K562 (cell line): ENCODE data around the gene APOM. TPM values are rescaled to one million over a fixed set of nuclear protein-coding genes. Genes with fewer than 3 reads are reported as not detected.

Source experiments
- ATAC-seq: fragments of 200-7000 bp; cut with Tn5 transposase; 3 replicates; pipeline ENCODE4 v1.9.1; 2020; ENCODE audit warnings: moderate library complexity
- BruUV-seq: library from RNA; stranded (reverse); fragments of 400-500 nt; replicated peaks from 2 replicates; lab custom pipeline; 2021; lab: Mats Ljungman, UMichigan
- CTCF ChIA-PET: fragments of 300-600 bp; formaldehyde crosslinking; extraction: SDS; loops from one replicate; lab custom pipeline; 2021; ENCODE audit warnings: low intra/inter-chr PET ratio; lab: Yijun Ruan, JAX
- POLR2A ChIA-PET: fragments of 300-600, 350-650 bp; sonication (Branson Sonifier 250); formaldehyde crosslinking; extraction: SDS; loops from one replicate; lab custom pipeline; 2021; ENCODE audit warnings: antibody characterized with exemption, inconsistent platforms; lab: Yijun Ruan, JAX
- DNase-seq, 4 experiments: peaks; one replicate each; pipeline versions ENCODE4 v3.0.0 to v3.0.0-alpha.2; 2011 to 2018; ENCODE audit warnings: low spot score in 3 of 4, mixed read lengths in 3 of 4; ENCODE audit errors: extremely low read depth in 1 of 4
- FAIRE-seq: peaks from 2 replicates; lab custom pipeline; 2011; peaks lifted over from hg19 to GRCh38; lab: Jason Lieb, UNC
- H2AFZ ChIP-seq: 2 replicates; pipeline ENCODE4 v1.6.0; 2011; ENCODE audit warnings: low read depth, low read length, control low read depth, inconsistent platforms
- H3K27ac ChIP-seq: fragments of 200-600 bp; 3 replicates; pipeline ENCODE4 v1.8.0; 2011; ENCODE audit warnings: low read depth, mild to moderate bottlenecking, control low read depth, inconsistent platforms, low read length, moderate library complexity, mixed read lengths; ENCODE audit errors: extremely low read depth
- H3K27me3 ChIP-seq, 2 experiments: fragments of 300-600 bp in 1 of 2; 2 replicates in 1 of 2; 3 replicates in 1 of 2; pipeline versions ENCODE4 v1.6.0 to v1.8.0; 2011; ENCODE audit warnings: inconsistent platforms in 2 of 2, low read length in 2 of 2, mild to moderate bottlenecking in 1 of 2, mixed read lengths in 1 of 2, moderate library complexity in 1 of 2; ENCODE audit not compliant: control insufficient read depth in 2 of 2, insufficient read depth in 2 of 2
- H3K36me3 ChIP-seq: fragments of 300-600 bp; 3 replicates; pipeline ENCODE4 v1.8.0; 2011; ENCODE audit warnings: mild to moderate bottlenecking, low read length, inconsistent platforms; ENCODE audit not compliant: control insufficient read depth, insufficient read depth
- H3K4me1 ChIP-seq, 2 experiments: fragments of 200-600 bp in 1 of 2; replicated peaks in 1 of 2; 2 replicates in 1 of 2; 3 replicates in 1 of 2; pipeline versions ENCODE4 v1.5.1 to v1.8.0; 2011; ENCODE audit warnings: inconsistent platforms in 2 of 2, low read length in 2 of 2, mild to moderate bottlenecking in 1 of 2, mixed read lengths in 1 of 2, moderate library complexity in 1 of 2; ENCODE audit not compliant: control insufficient read depth in 2 of 2, insufficient read depth in 2 of 2
- H3K4me2 ChIP-seq: 2 replicates; pipeline ENCODE4 v1.6.1; 2011; ENCODE audit warnings: low read length, control low read depth, inconsistent platforms, mixed read lengths; ENCODE audit not compliant: insufficient read depth
- H3K4me3 ChIP-seq: fragments of 200-600 bp; sonication (generic), shearing (Covaris generic); 2 replicates; pipeline ENCODE4 v1.5.1; 2016; ENCODE audit warnings: control low read depth, inconsistent platforms
- H3K79me2 ChIP-seq: fragments of 200-600 bp; 3 replicates; pipeline ENCODE4 v1.8.0; 2011; ENCODE audit warnings: low read length, inconsistent platforms; ENCODE audit not compliant: control insufficient read depth, insufficient read depth
- H3K9ac ChIP-seq, 2 experiments: 2 replicates each; pipeline versions ENCODE4 v1.6.0 to v1.6.1; 2011; ENCODE audit warnings: low read depth in 2 of 2, low read length in 2 of 2, control low read depth in 1 of 2, inconsistent platforms in 1 of 2, mild to moderate bottlenecking in 1 of 2, mixed read lengths in 1 of 2; ENCODE audit not compliant: insufficient read depth in 1 of 2
- H3K9me1 ChIP-seq: one replicate; pipeline ENCODE4 v1.6.0; 2011; ENCODE audit warnings: inconsistent platforms, mild to moderate bottlenecking, low read length, moderate library complexity; ENCODE audit not compliant: control insufficient read depth, insufficient read depth
- H3K9me3 ChIP-seq: replicated peaks from 2 replicates; pipeline ENCODE4 v1.5.1; 2011; ENCODE audit warnings: low read depth, low read length, inconsistent platforms; ENCODE audit not compliant: control insufficient read depth, insufficient read depth
- H4K20me1 ChIP-seq: replicated peaks from 2 replicates; pipeline ENCODE4 v1.6.1; 2011; ENCODE audit warnings: low read length, inconsistent platforms, mixed read lengths; ENCODE audit not compliant: control insufficient read depth, insufficient read depth
- FOXM1 ChIP-seq, 2 experiments: fragments of 450-650 bp in 1 of 2; sonication (generic) in 1 of 2; formaldehyde crosslinking in 1 of 2; IDR thresholded peaks; 2 replicates each; pipeline versions ENCODE4 v1.6.1 to v1.9.0; 2017 to 2022; ENCODE audit warnings: low read depth in 2 of 2, mild to moderate bottlenecking in 2 of 2, missing genetic modification reagents in 1 of 2, moderate library complexity in 1 of 2
- FOXP1 ChIP-seq: sonication (generic); formaldehyde crosslinking; IDR thresholded peaks from 2 replicates; pipeline ENCODE4 v1.8.0; 2022; ENCODE audit warnings: mild to moderate bottlenecking, missing genetic modification reagents
- NR4A1 ChIP-seq, 2 experiments: fragments of 250-450 bp in 1 of 2; fragments of 450-650 bp in 1 of 2; sonication (Bioruptor Pico) in 1 of 2; IDR thresholded peaks; 2 replicates each; pipeline versions ENCODE4 v1.4.0 to v1.6.1; 2016 to 2020; ENCODE audit warnings: mild to moderate bottlenecking in 2 of 2, missing compliant biosample characterization in 1 of 2, missing genetic modification characterization in 1 of 2, moderate library complexity in 1 of 2
- PPARD ChIP-seq: fragments of 250-450 bp; sonication (Bioruptor Pico); IDR thresholded peaks from 2 replicates; pipeline ENCODE4 v1.8.0; 2022; ENCODE audit warnings: inconsistent platforms, mild to moderate bottlenecking, moderate library complexity
- PRMT5 ChIP-seq: sonication (generic); formaldehyde crosslinking; IDR thresholded peaks from 2 replicates; pipeline ENCODE4 v1.5.0; 2020; ENCODE audit warnings: missing genetic modification reagents
- SMARCA5 ChIP-seq: fragments of 450-650 bp; IDR thresholded peaks from 2 replicates; pipeline ENCODE4 v1.6.1; 2016
- WHSC1 ChIP-seq: IDR thresholded peaks from one replicate; pipeline ENCODE4 v1.6.1; 2012; ENCODE audit warnings: low read length, control low read depth, inconsistent platforms
- ZKSCAN3 ChIP-seq: fragments of 250-450 bp; sonication (Bioruptor Pico); IDR thresholded peaks from 2 replicates; pipeline ENCODE4 v1.4.0; 2020
- ZNF121 ChIP-seq: sonication (generic); formaldehyde crosslinking; conservative IDR thresholded peaks from 2 replicates; pipeline ENCODE4 v1.8.0; 2022; ENCODE audit warnings: missing genetic modification reagents
- WGBS: fragments of 100-300 bp; shearing (Covaris generic); methylation state at CpG from one replicate; pipeline ENCODE4 v1.1.6; 2016; ENCODE audit warnings: low coverage, mixed read lengths; ENCODE audit not compliant: insufficient coverage; ENCODE audit errors: missing lambda C conversion rate; 5-methylcytosine and 5-hydroxymethylcytosine counted together
- in situ Hi-C: fragments of 300-500 bp; cut with MboI; formaldehyde crosslinking; loops from 4 replicates; pipeline ENCODE4 v1.15.0; 2018; ENCODE audit warnings: inconsistent platforms, mixed read lengths
- intact Hi-C: fragments of 100-400 bp; cut with micrococcal nuclease; formaldehyde crosslinking; loops from 2 replicates; pipeline ENCODE4 v1.14.2; 2022
- polyA plus RNA-seq, 8 experiments: library from polyadenylated mRNA; depleted of rRNA in 4 of 8; stranded (reverse) in 5 of 8; unstranded in 3 of 8; fragments of >200 nt; fragmentation: Nextera tagmentation in 2 of 8; fragmentation: Illumina TruSeq in 1 of 8; extraction: Ambion mirVana in 2 of 8; extraction: Trizol in 1 of 8; gene quantifications; 2 replicates each; pipeline versions ENCODE4 v1.2.1 to v1.2.3, GENCODE V29; 2011 to 2014; ENCODE audit warnings: inconsistent platforms in 1 of 8, missing spikeins in 1 of 8
- total RNA-seq, 7 experiments: library from RNA; depleted of rRNA in 6 of 7; stranded (reverse); fragments of >200 nt in 6 of 7; fragmentation: Illumina TruSeq in 2 of 7; extraction: Trizol in 2 of 7; gene quantifications; 2 replicates each; pipeline versions ENCODE4 v1.2.1 to v1.2.3, GENCODE V29; 2011 to 2021; ENCODE audit warnings: low replicate concordance in 1 of 7
- TF ChIP-seq, protein P1 (sequence below): sonication (generic); formaldehyde crosslinking; IDR thresholded peaks from 2 replicates; pipeline ENCODE4 v1.8.0; 2022; ENCODE audit warnings: mild to moderate bottlenecking, missing genetic modification reagents
- TF ChIP-seq, protein P2 (sequence below): sonication (generic); formaldehyde crosslinking; IDR thresholded peaks from 2 replicates; pipeline ENCODE4 v1.8.0; 2023; ENCODE audit warnings: mild to moderate bottlenecking, missing genetic modification reagents

The APOM gene
- total and polyA plus RNA-seq, 9 of the 15 experiments (the other 6 are each of a cell fraction or from before 2014, with no cell fraction given) = 5.7 to 24.3 (median 10.4) TPM

DNA sequence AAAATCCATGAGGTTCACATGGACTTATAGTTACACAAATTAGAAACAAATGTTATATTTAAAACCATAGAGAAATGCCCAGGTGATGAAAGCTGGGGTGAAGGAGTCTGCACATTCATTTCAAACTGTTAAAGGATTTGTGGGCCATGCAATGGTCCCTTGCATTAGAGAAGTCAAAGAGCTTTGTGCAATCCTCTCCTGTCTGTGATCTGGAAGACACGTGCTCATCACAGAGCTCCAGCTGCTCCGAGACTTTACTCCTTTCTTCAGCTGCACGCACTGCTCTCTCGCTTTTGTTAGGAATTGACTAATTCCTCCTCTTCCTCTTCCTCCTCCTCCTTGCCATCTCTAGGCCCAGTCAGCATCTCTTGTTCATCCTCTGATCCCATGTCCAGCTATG lies 44.7 kb upstream of the APOM start (continued):
- TF ChIP-seq FOXP1 (CRISPR knock-in tag) = no peak
- no peak for TF ChIP-seq PRMT5 (CRISPR knock-in tag)
- TF ChIP-seq NR4A1 (CRISPR knock-in tag; IDR thresholded peaks at IDR 0.05) = no peak
- no peak for TF ChIP-seq NR4A1 (tag; IDR thresholded peaks at IDR 0.05)
- TF ChIP-seq WHSC1 = no peak
- TF ChIP-seq PPARD (CRISPR knock-in tag) = no peak
- TF ChIP-seq ZNF121 (CRISPR knock-in tag) = no peak
- TF ChIP-seq FOXM1 (IDR thresholded peaks at IDR 0.05; ENCODE audit: low read depth) = no peak
- TF ChIP-seq FOXM1 (CRISPR knock-in tag; IDR thresholded peaks at IDR 0.05; ENCODE audit: low read depth) = no peak
- TF ChIP-seq, all 486 proteins: peak for 0

DNA sequence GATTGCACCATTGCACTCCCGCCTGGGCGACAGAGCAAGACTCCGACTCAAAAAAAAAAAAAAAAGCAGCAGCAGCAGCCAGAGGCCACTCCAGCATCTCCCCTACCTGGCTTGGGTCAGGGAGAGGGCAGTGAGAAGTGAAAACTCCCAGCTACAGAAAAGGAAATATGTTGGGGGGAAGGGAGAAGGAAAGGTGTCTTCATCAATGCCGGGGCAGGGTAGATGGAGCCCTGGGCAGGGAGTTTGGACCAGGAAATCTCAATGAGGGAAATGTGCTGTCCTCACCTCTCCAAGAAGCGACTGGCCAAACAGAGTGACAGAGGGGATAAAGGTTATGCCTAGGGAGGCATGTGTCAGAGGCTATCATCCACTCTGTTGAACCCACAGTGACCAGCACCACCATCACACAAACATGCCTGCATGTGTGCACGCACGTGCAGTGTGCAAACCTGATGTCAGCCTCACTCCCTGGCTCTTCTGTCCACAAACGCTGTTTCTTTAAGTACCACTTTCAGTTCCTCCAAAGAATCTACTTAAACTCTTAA lies 41.5 kb upstream of the APOM start:
- H2AFZ ChIP-seq = peak overlapping the region; percentile 58
- POLR2A ChIA-PET = interaction anchor here (0.6 kb wide), 1 partner anchor 76 kb away, joined by 5 read pairs; no protein-coding TSS in a partner anchor
- H3K27ac ChIP-seq = no peak overlapping the region

More for the DNA sequence above, 41.5 kb upstream of the APOM start:
- H3K4me1 ChIP-seq = peaks cover 34 to 36% of the 10 kb centered on the region in 2 experiments
- H3K9me1 ChIP-seq = no peaks in the 10 kb centered on the region
- H3K9me3 ChIP-seq = no peaks in the 10 kb centered on the region
- H3K4me3 ChIP-seq = no peak overlapping the region
- no peaks in the 10 kb centered on the region for H4K20me1 ChIP-seq
- H3K9ac ChIP-seq = peak overlapping the region in 1 of 2 experiments; percentile 6; a peak in 1 of 4 replicates
- no peak overlapping the region for H3K4me2 ChIP-seq
- no peaks in the 10 kb centered on the region for H3K27me3 ChIP-seq
- H3K36me3 ChIP-seq = no peaks in the 10 kb centered on the region
- no peak; the same call in 2 of the 3 replicates for ATAC-seq
- no peaks in the 10 kb centered on the region; the same call in 2 of the 3 replicates for H3K79me2 ChIP-seq
- 69% methylated on average over 7 of the region's 8 CpGs for WGBS
- CTCF ChIA-PET = no interaction called here
- TF ChIP-seq SMARCA5 (no peak), ZKSCAN3 (CRISPR knock-in tag) (no peak)
- TF ChIP-seq, protein P1, sequence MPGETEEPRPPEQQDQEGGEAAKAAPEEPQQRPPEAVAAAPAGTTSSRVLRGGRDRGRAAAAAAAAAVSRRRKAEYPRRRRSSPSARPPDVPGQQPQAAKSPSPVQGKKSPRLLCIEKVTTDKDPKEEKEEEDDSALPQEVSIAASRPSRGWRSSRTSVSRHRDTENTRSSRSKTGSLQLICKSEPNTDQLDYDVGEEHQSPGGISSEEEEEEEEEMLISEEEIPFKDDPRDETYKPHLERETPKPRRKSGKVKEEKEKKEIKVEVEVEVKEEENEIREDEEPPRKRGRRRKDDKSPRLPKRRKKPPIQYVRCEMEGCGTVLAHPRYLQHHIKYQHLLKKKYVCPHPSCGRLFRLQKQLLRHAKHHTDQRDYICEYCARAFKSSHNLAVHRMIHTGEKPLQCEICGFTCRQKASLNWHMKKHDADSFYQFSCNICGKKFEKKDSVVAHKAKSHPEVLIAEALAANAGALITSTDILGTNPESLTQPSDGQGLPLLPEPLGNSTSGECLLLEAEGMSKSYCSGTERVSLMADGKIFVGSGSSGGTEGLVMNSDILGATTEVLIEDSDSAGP (CRISPR knock-in tag) = no peak
- TF ChIP-seq, protein P2, sequence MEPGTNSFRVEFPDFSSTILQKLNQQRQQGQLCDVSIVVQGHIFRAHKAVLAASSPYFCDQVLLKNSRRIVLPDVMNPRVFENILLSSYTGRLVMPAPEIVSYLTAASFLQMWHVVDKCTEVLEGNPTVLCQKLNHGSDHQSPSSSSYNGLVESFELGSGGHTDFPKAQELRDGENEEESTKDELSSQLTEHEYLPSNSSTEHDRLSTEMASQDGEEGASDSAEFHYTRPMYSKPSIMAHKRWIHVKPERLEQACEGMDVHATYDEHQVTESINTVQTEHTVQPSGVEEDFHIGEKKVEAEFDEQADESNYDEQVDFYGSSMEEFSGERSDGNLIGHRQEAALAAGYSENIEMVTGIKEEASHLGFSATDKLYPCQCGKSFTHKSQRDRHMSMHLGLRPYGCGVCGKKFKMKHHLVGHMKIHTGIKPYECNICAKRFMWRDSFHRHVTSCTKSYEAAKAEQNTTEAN (CRISPR knock-in tag) = 0 out of 2 replicates have a peak, but pooled peaks have one; percentile 24
- DNase-seq = no peak
- intact Hi-C loops (no loop called here), in situ Hi-C loops (no loop called here)
- no peak for FAIRE-seq
- BruUV-seq = no TSS peak
